GM12801 (cell line): ENCODE data around the gene KCNB1.

Experiments used
- CTCF ChIP-seq: IDR thresholded peaks from one replicate; pipeline ENCODE4 v1.5.1; 2011; ENCODE audit warnings: control low read depth; ENCODE audit not compliant: insufficient read length; ENCODE audit errors: extremely low read depth

The KCNB1 gene

GRCh38 chr20:49519212-49519712, 36.8 kb upstream of the KCNB1 start:
- no peak for TF ChIP-seq CTCF

GRCh38 chr20:49518576-49518975, 36.1 kb upstream of the KCNB1 start:
- TF ChIP-seq CTCF = no peak

GRCh38 chr20:49517805-49518100, 35.3 kb upstream of the KCNB1 start:
- no peak for TF ChIP-seq CTCF

GRCh38 chr20:49516916-49517804, 34.7 kb upstream of the KCNB1 start:
- no peak for TF ChIP-seq CTCF

- no peak for TF ChIP-seq CTCF
Measured at GRCh38 chr20:49515586-49515985, 33.1 kb upstream of the KCNB1 start.

- no peak for TF ChIP-seq CTCF
Measured at GRCh38 chr20:49513517-49513916, 31.0 kb upstream of the KCNB1 start.

GRCh38 chr20:49513009-49513408, 30.5 kb upstream of the KCNB1 start:
- TF ChIP-seq CTCF = no peak
